GM21367 (cell line): ENCODE measurements around the gene FREM2.

Experiments
- ATAC-seq: cut with Tn5 transposase; IDR thresholded peaks from one replicate; pipeline ENCODE4 v1.9.1; 2021; ENCODE audit not compliant: unreplicated experiment

Gene FREM2

GRCh38 chr13:38686577-38687245, at the start of gene FREM2:
FREM2 (plus strand) TSS chr13:38687077; CDS start chr13:38687345, 268 bp downstream.
- ATAC-seq = no peak

GRCh38 chr13:38637576-38637975, 49.3 kb upstream of the FREM2 start:
- no peak for ATAC-seq

- ATAC-seq = no peak
Observed at GRCh38 chr13:38641164-38641948, 45.5 kb upstream of the FREM2 start.

- no peak for ATAC-seq
Observed at GRCh38 chr13:38647312-38647711, 39.6 kb upstream of the FREM2 start.

GRCh38 chr13:38648912-38649311, 38.0 kb upstream of the FREM2 start:
- ATAC-seq = no peak

GRCh38 chr13:38656699-38657098, 30.2 kb upstream of the FREM2 start:
- ATAC-seq = no peak

- no peak for ATAC-seq
Observed at GRCh38 chr13:38657191-38657590, 29.7 kb upstream of the FREM2 start.

- ATAC-seq = no peak
Observed at GRCh38 chr13:38658906-38659305, 28.0 kb upstream of the FREM2 start.

- ATAC-seq = no peak
Observed at GRCh38 chr13:38661010-38661675, 25.7 kb upstream of the FREM2 start.

- ATAC-seq = no peak
Observed at GRCh38 chr13:38662362-38662761, 24.5 kb upstream of the FREM2 start.

GRCh38 chr13:38664906-38665305, 22.0 kb upstream of the FREM2 start:
- ATAC-seq = no peak

- ATAC-seq = no peak
Observed at GRCh38 chr13:38667526-38668109, 19.3 kb upstream of the FREM2 start.

- ATAC-seq = no peak
Observed at GRCh38 chr13:38669234-38669964, 17.5 kb upstream of the FREM2 start.

- no peak for ATAC-seq
Observed at GRCh38 chr13:38670627-38671026, 16.2 kb upstream of the FREM2 start.

- no peak for ATAC-seq
Observed at GRCh38 chr13:38671980-38672379, 14.9 kb upstream of the FREM2 start.

- no peak for ATAC-seq
Observed at GRCh38 chr13:38674208-38674607, 12.7 kb upstream of the FREM2 start.

- no peak for ATAC-seq
Observed at GRCh38 chr13:38680912-38681311, 6.0 kb upstream of the FREM2 start.

GRCh38 chr13:38684714-38685113, 2.2 kb upstream of the FREM2 start:
- no peak for ATAC-seq

GRCh38 chr13:38685431-38685830, 1.4 kb upstream of the FREM2 start:
- no peak for ATAC-seq

GRCh38 chr13:38685974-38686576, 802 bp upstream of the FREM2 start:
- no peak for ATAC-seq
